HCT116 (cell line): ENCODE results near the gene FRK. TPM values are rescaled to one million over a fixed set of nuclear protein-coding genes. Genes with fewer than 3 reads are reported as not detected.

Source experiments
- ATAC-seq: fragments of 200-7000 bp; cut with Tn5 transposase; 2 replicates; pipeline ENCODE4 v1.9.1; 2020; ENCODE audit warnings: mild to moderate bottlenecking, moderate library complexity
- BruUV-seq: library from RNA; stranded (reverse); fragments of 400-500 nt; replicated peaks from 2 replicates; lab custom pipeline; 2021; lab: Mats Ljungman, UMichigan
- CTCF ChIA-PET: fragments of 300-600 bp; sonication (Branson Sonifier 250); formaldehyde crosslinking; loops from one replicate; lab custom pipeline; 2021; ENCODE audit warnings: antibody characterized with exemption; lab: Charles Lee
- POLR2A ChIA-PET: fragments of 300-600, 350-600 bp; sonication (Branson Sonifier 250); formaldehyde crosslinking; loops from one replicate; lab custom pipeline; 2021; ENCODE audit warnings: antibody characterized with exemption; lab: Charles Lee
- RAD21 ChIA-PET, 2 experiments: fragments of 300-600 bp; sonication (Branson Sonifier 250); formaldehyde crosslinking; loops; one replicate each; lab custom pipeline; 2023; ENCODE audit warnings: low total read pairs in 2 of 2; ENCODE audit not compliant: uncharacterized antibody in 2 of 2, unreplicated experiment in 2 of 2, low non-redundant PET in 1 of 2; lab: Charles Lee
- DNase-seq: peaks from one replicate; pipeline ENCODE4 v3.0.0-alpha.2; 2010; ENCODE audit warnings: low read depth, low spot score
- H2AFZ ChIP-seq: fragments of 200-600 bp; shearing (Covaris generic), sonication (generic); 2 replicates; pipeline ENCODE4 v1.6.1; 2017; ENCODE audit warnings: low read depth, mixed run types, mixed read lengths, antibody characterized with exemption, low read length; ENCODE audit not compliant: poor library complexity, severe bottlenecking
- H3K27ac ChIP-seq: 2 replicates; pipeline ENCODE4 v1.5.1; 2012; ENCODE audit warnings: low read depth, low read length
- H3K27me3 ChIP-seq: fragments of 200-600 bp; sonication (generic); 2 replicates; pipeline ENCODE4 v1.6.1; 2016; ENCODE audit warnings: mixed run types, low read length, mixed read lengths; ENCODE audit not compliant: insufficient read depth
- H3K36me3 ChIP-seq, 2 experiments: fragments of 200-500 bp in 1 of 2; fragments of 200-600 bp in 1 of 2; sonication (Bioruptor generic) in 1 of 2; sonication (generic) in 1 of 2; 2 replicates each; pipeline versions ENCODE4 v1.5.1 to v1.6.1; 2014 to 2016; ENCODE audit warnings: low read length in 2 of 2, inconsistent platforms in 1 of 2, mixed read lengths in 1 of 2, mixed run types in 1 of 2; ENCODE audit not compliant: insufficient read depth in 2 of 2, control insufficient read depth in 1 of 2
- H3K4me1 ChIP-seq, 2 experiments: fragments of 200-600 bp in 1 of 2; sonication (generic) in 1 of 2; 2 replicates each; pipeline versions ENCODE4 v1.5.1 to v1.6.1; 2012 to 2017; ENCODE audit warnings: low read length in 2 of 2, inconsistent platforms in 1 of 2, mild to moderate bottlenecking in 1 of 2, mixed read lengths in 1 of 2, mixed run types in 1 of 2, moderate library complexity in 1 of 2; ENCODE audit not compliant: insufficient read depth in 2 of 2, control insufficient read depth in 1 of 2
- H3K4me2 ChIP-seq: fragments of 200-600 bp; sonication (generic); 2 replicates; pipeline ENCODE4 v1.6.1; 2017; ENCODE audit warnings: mixed run types, low read length, mixed read lengths
- H3K4me3 ChIP-seq, 2 experiments: fragments of 200-600 bp in 1 of 2; sonication (generic) in 1 of 2; replicated peaks in 1 of 2; 2 replicates each; pipeline ENCODE4 v1.5.1; 2011 to 2016; ENCODE audit warnings: low read length in 2 of 2, control low read depth in 1 of 2, low read depth in 1 of 2, mild to moderate bottlenecking in 1 of 2, mixed read lengths in 1 of 2, mixed run types in 1 of 2
- H3K79me2 ChIP-seq: fragments of 200-600 bp; sonication (generic); 2 replicates; pipeline ENCODE4 v1.6.1; 2017; ENCODE audit warnings: mild to moderate bottlenecking, mixed run types, low read length, moderate library complexity, mixed read lengths; ENCODE audit not compliant: insufficient read depth
- H3K9ac ChIP-seq: fragments of 200-600 bp; sonication (generic); 2 replicates; pipeline ENCODE4 v1.6.1; 2016; ENCODE audit warnings: low read length, mixed read lengths
- H3K9me2 ChIP-seq: fragments of 200-600 bp; sonication (generic), shearing (Covaris generic); 2 replicates; pipeline ENCODE4 v1.6.1; 2017; ENCODE audit warnings: mixed run types, mild to moderate bottlenecking, moderate library complexity; ENCODE audit not compliant: insufficient read depth
- H3K9me3 ChIP-seq, 2 experiments: fragments of 200-500 bp in 1 of 2; fragments of 200-600 bp in 1 of 2; sonication (Bioruptor generic) in 1 of 2; sonication (generic) in 1 of 2; 2 replicates each; pipeline ENCODE4 v1.6.1; 2014 to 2017; ENCODE audit warnings: low read length in 2 of 2, mixed read lengths in 2 of 2, inconsistent platforms in 1 of 2, low read depth in 1 of 2, mild to moderate bottlenecking in 1 of 2, mixed run types in 1 of 2, moderate library complexity in 1 of 2; ENCODE audit not compliant: control insufficient read depth in 1 of 2, insufficient read depth in 1 of 2
- H4K20me1 ChIP-seq: fragments of 200-600 bp; sonication (generic), shearing (Covaris generic); 2 replicates; pipeline ENCODE4 v1.6.1; 2017; ENCODE audit warnings: mixed run types, mild to moderate bottlenecking, moderate library complexity; ENCODE audit not compliant: insufficient read depth
- CBX3 ChIP-seq: IDR thresholded peaks from 2 replicates; pipeline ENCODE4 v1.6.1; 2012; ENCODE audit warnings: low read depth
- CTCF ChIP-seq, 3 experiments: fragments of 200-600 bp in 1 of 3; sonication (generic) in 1 of 3; IDR thresholded peaks in 2 of 3; conservative IDR thresholded peaks in 1 of 3; 2 replicates each; pipeline ENCODE4 v1.5.1; 2012 to 2017; ENCODE audit warnings: low read depth in 2 of 3, low read length in 2 of 3, antibody characterized with exemption in 1 of 3, borderline replicate concordance in 1 of 3, control low read depth in 1 of 3, mild to moderate bottlenecking in 1 of 3, mixed read lengths in 1 of 3, mixed run types in 1 of 3, moderate library complexity in 1 of 3; ENCODE audit not compliant: insufficient read depth in 1 of 3
- EZH2 ChIP-seq: fragments of 200-600 bp; sonication (generic); IDR thresholded peaks from 2 replicates; pipeline ENCODE4 v1.6.1; 2017; ENCODE audit warnings: antibody characterized with exemption, mixed run types
- EZH2phosphoT487 ChIP-seq: fragments of 200-600 bp; IDR thresholded peaks from 2 replicates; pipeline ENCODE4 v1.6.1; 2018; ENCODE audit warnings: antibody characterized with exemption, borderline replicate concordance
- FOSL1 ChIP-seq: IDR thresholded peaks from 2 replicates; pipeline ENCODE4 v1.6.1; 2012; ENCODE audit warnings: low read depth
- MAX ChIP-seq: IDR thresholded peaks from 2 replicates; pipeline ENCODE4 v1.6.1; 2012
- POLR2A ChIP-seq: IDR thresholded peaks from 2 replicates; pipeline ENCODE4 v1.7.0; 2011; ENCODE audit warnings: borderline replicate concordance; ENCODE audit not compliant: insufficient read depth, insufficient read length; ENCODE audit errors: extremely low read depth
- POLR2AphosphoS5 ChIP-seq: IDR thresholded peaks from 2 replicates; pipeline ENCODE4 v1.6.1; 2011; ENCODE audit warnings: mild to moderate bottlenecking, low read depth, low read length, moderate library complexity
- SRF ChIP-seq: IDR thresholded peaks from 2 replicates; pipeline ENCODE4 v1.6.1; 2012; ENCODE audit warnings: low read depth
- YY1 ChIP-seq: IDR thresholded peaks from 2 replicates; pipeline ENCODE4 v1.6.1; 2011; ENCODE audit warnings: low read length, low read depth, moderate library complexity, mild to moderate bottlenecking; ENCODE audit not compliant: insufficient replicate concordance; ENCODE audit errors: extremely low read depth
- intact Hi-C: fragments of 100-400 bp; cut with micrococcal nuclease; formaldehyde crosslinking; loops from 2 replicates; pipeline ENCODE4 v1.10.0; 2022
- total RNA-seq: library from RNA; stranded (reverse); gene quantifications from one replicate; pipeline ENCODE4 v1.2.1, GENCODE V29; 2021; ENCODE audit not compliant: unreplicated experiment

The FRK gene
- total RNA-seq, 1 experiment from 2014 or later: 3.7 TPM

- TF ChIP-seq MAX (peak; percentile 75; the same call in 1 of the 2 replicates), POLR2AphosphoS5 (peak; percentile 95), FOSL1 (no peak; the same call in 1 of the 2 replicates), EZH2phosphoT487 (no peak), CBX3 (0 out of 2 replicates have a peak, but pooled peaks have one; percentile 17), SRF (no peak)
Measured at GRCh38 chr6:116100419-116101301, 40.0 kb upstream of the FRK start, which contains the start of gene NT5DC1 (continued).

- ATAC-seq: no peak
- H3K4me1 ChIP-seq: peaks cover 6 to 20% of the 10 kb centered on the region in 2 experiments; a peak in 3 of 4 replicates
- TF ChIP-seq POLR2A (no peak), CTCF (IDR thresholded peaks at IDR 0.05 in 2 of 3, conservative IDR thresholded peaks at IDR 0.05 in 1 of 3; ENCODE audit: borderline replicate concordance in 1 of 3, insufficient read depth in 1 of 3, low read depth in 2 of 3, low read length in 2 of 3) (no peak), EZH2 (no peak), YY1 (no peak)
- H3K4me3 ChIP-seq: no peak overlapping the region
- no peaks in the 10 kb centered on the region for H3K27me3 ChIP-seq
- no peak overlapping the region for H3K9ac ChIP-seq
- no peaks in the 10 kb centered on the region for H3K36me3 ChIP-seq
- H3K9me2 ChIP-seq: no peaks in the 10 kb centered on the region
- ChIA-PET RAD21 (no interaction called here), CTCF (no interaction called here), POLR2A (no interaction called here)
- no peak overlapping the region for H3K4me2 ChIP-seq
- peaks cover 5 to 10% of the 10 kb centered on the region in 2 experiments; a peak in 2 of 4 replicates for H3K9me3 ChIP-seq
- H3K27ac ChIP-seq: no peak overlapping the region
- no peaks in the 10 kb centered on the region for H4K20me1 ChIP-seq
- no peak for DNase-seq
- intact Hi-C loops: loop anchor here (5.0 kb wide), 2 partner anchors 202 to 1352 kb away; no protein-coding TSS in a partner anchor
- no peak overlapping the region for H2AFZ ChIP-seq
- no TSS peak for BruUV-seq
- H3K79me2 ChIP-seq: peaks cover 21% of the 10 kb centered on the region
Measured at GRCh38 chr6:116099036-116099435, 38.3 kb upstream of the FRK start.
